ENCODE results near the gene TMEM51.

Gene TMEM51

GRCh38 chr1:15170071-15170470, 16.5 kb downstream of the TMEM51 start:
- Histone ChIP-seq H3K36me3 (ENCODE audit: control insufficient read depth, low read length) (no peaks in the 10 kb centered on the region), H3K4me3 (ENCODE audit: low read length) (no peak overlapping the region), H4K20me1 (ENCODE audit: control insufficient read depth, insufficient read depth, low read depth, low read length) (no peaks in the 10 kb centered on the region), H3K79me2 (ENCODE audit: control insufficient read depth, low read length) (no peaks in the 10 kb centered on the region), H3K9me2 (replicated peaks; ENCODE audit: control insufficient read depth, low read length) (no peaks in the 10 kb centered on the region), H3F3A (ENCODE audit: control insufficient read depth, insufficient read depth) (no peaks in the 10 kb centered on the region), H3K4me1 (ENCODE audit: control insufficient read depth, low read length) (no peaks in the 10 kb centered on the region), H3K27ac (ENCODE audit: low read depth, low read length) (no peak overlapping the region), H3K4me2 (ENCODE audit: low read length) (no peak overlapping the region), H3K9me3 (ENCODE audit: control insufficient read depth, insufficient read depth, low read length) (no peaks in the 10 kb centered on the region), H3K27me3 (ENCODE audit: control insufficient read depth, low read length) (no peaks in the 10 kb centered on the region)
- TF ChIP-seq CTCF (IDR thresholded peaks at IDR 0.05; ENCODE audit: low read depth, low read length, poor library complexity, severe bottlenecking) (no peak), EZH2phosphoT487 (IDR thresholded peaks at IDR 0.05; ENCODE audit: borderline replicate concordance, low read length) (no peak)

- H3K4me3 ChIP-seq (ENCODE audit: low read length): no peak overlapping the region
- H3K36me3 ChIP-seq (ENCODE audit: control insufficient read depth, low read length): no peaks in the 10 kb centered on the region
- no peak overlapping the region for H3K4me2 ChIP-seq (ENCODE audit: low read length)
- no peaks in the 10 kb centered on the region for H3K79me2 ChIP-seq (ENCODE audit: control insufficient read depth, low read length)
- H3F3A ChIP-seq (ENCODE audit: control insufficient read depth, insufficient read depth): no peaks in the 10 kb centered on the region
- no peak overlapping the region for H3K27ac ChIP-seq (ENCODE audit: low read depth, low read length)
- no peaks in the 10 kb centered on the region for H3K9me2 ChIP-seq (replicated peaks; ENCODE audit: control insufficient read depth, low read length)
- TF ChIP-seq EZH2phosphoT487 (IDR thresholded peaks at IDR 0.05; ENCODE audit: borderline replicate concordance, low read length) (no peak), CTCF (IDR thresholded peaks at IDR 0.05; ENCODE audit: low read depth, low read length, poor library complexity, severe bottlenecking) (no peak)
- no peaks in the 10 kb centered on the region for H3K27me3 ChIP-seq (ENCODE audit: control insufficient read depth, low read length)
- no peaks in the 10 kb centered on the region for H4K20me1 ChIP-seq (ENCODE audit: control insufficient read depth, insufficient read depth, low read depth, low read length)
- H3K9me3 ChIP-seq (ENCODE audit: control insufficient read depth, insufficient read depth, low read length): no peaks in the 10 kb centered on the region
- no peaks in the 10 kb centered on the region for H3K4me1 ChIP-seq (ENCODE audit: control insufficient read depth, low read length)
Measured at GRCh38 chr1:15171271-15171908, 17.8 kb downstream of the TMEM51 start.

GRCh38 chr1:15172405-15173259, 19.1 kb downstream of the TMEM51 start:
- Histone ChIP-seq H3K27me3 (ENCODE audit: control insufficient read depth, low read length) (0 out of 2 replicates have a peak, but pooled peaks cover 2% of the 10 kb centered on the region), H4K20me1 (ENCODE audit: control insufficient read depth, insufficient read depth, low read depth, low read length) (no peaks in the 10 kb centered on the region), H3K36me3 (ENCODE audit: control insufficient read depth, low read length) (no peaks in the 10 kb centered on the region), H3K4me3 (ENCODE audit: low read length) (no peak overlapping the region), H3K9me2 (replicated peaks; ENCODE audit: control insufficient read depth, low read length) (no peaks in the 10 kb centered on the region), H3K9me3 (ENCODE audit: control insufficient read depth, insufficient read depth, low read length) (no peaks in the 10 kb centered on the region), H3K27ac (ENCODE audit: low read depth, low read length) (no peak overlapping the region), H3K4me2 (ENCODE audit: low read length) (no peak overlapping the region), H3F3A (ENCODE audit: control insufficient read depth, insufficient read depth) (no peaks in the 10 kb centered on the region), H3K79me2 (ENCODE audit: control insufficient read depth, low read length) (no peaks in the 10 kb centered on the region), H3K4me1 (ENCODE audit: control insufficient read depth, low read length) (no peaks in the 10 kb centered on the region)
- TF ChIP-seq EZH2phosphoT487 (IDR thresholded peaks at IDR 0.05; ENCODE audit: borderline replicate concordance, low read length): no peak
- no peak for TF ChIP-seq CTCF (IDR thresholded peaks at IDR 0.05; ENCODE audit: low read depth, low read length, poor library complexity, severe bottlenecking)

Data from DOHH2 (cell line).